Measurements from ENCODE around the gene SF3B6.

Gene SF3B6

GRCh38 chr2:24088821-24089359, 12.8 kb upstream of the SF3B6 start:
- DNase-seq = no peak

GRCh38 chr2:24087032-24087431, 10.9 kb upstream of the SF3B6 start:
- DNase-seq = no peak

GRCh38 chr2:24086241-24086640, 10.1 kb upstream of the SF3B6 start:
- DNase-seq = no peak

GRCh38 chr2:24085200-24085489, 9.0 kb upstream of the SF3B6 start:
- DNase-seq = no peak

- DNase-seq = peak; percentile 95
Observed at GRCh38 chr2:24084386-24085199, 8.5 kb upstream of the SF3B6 start, which contains the start of gene TP53I3. Gene TP53I3 (minus strand): TSS chr2:24084834. CDS start chr2:24084326, 508 bp downstream.

- DNase-seq = peak; percentile 87
Observed at GRCh38 chr2:24083567-24084385, 7.7 kb upstream of the SF3B6 start.

- no peak for DNase-seq
Observed at GRCh38 chr2:24082787-24083566, 6.9 kb upstream of the SF3B6 start.

- peak; percentile 54 for DNase-seq
Observed at GRCh38 chr2:24080701-24081100, 4.6 kb upstream of the SF3B6 start.

- no peak for DNase-seq
Observed at GRCh38 chr2:24077879-24078278, 1.8 kb upstream of the SF3B6 start.

- DNase-seq = no peak
Observed at GRCh38 chr2:24077535-24077877, 1.4 kb upstream of the SF3B6 start.

- DNase-seq = no peak
Observed at GRCh38 chr2:24076849-24077534, 866 bp upstream of the SF3B6 start.

- DNase-seq = no peak
Observed at GRCh38 chr2:24075259-24075658, 867 bp downstream of the SF3B6 start.

- DNase-seq = no peak
Observed at GRCh38 chr2:24073816-24074215, 2.3 kb downstream of the SF3B6 start.

GRCh38 chr2:24072259-24072658, 3.9 kb downstream of the SF3B6 start:
- DNase-seq = no peak

GRCh38 chr2:24065341-24065740, 10.8 kb downstream of the SF3B6 start:
- DNase-seq = no peak

- DNase-seq = no peak
Observed at GRCh38 chr2:24058564-24059271, 17.4 kb downstream of the SF3B6 start.

GRCh38 chr2:24055750-24056149, 20.4 kb downstream of the SF3B6 start:
- no peak for DNase-seq

- no peak for DNase-seq
Observed at GRCh38 chr2:24054366-24055010, 21.6 kb downstream of the SF3B6 start.

GRCh38 chr2:24052951-24053350, 23.2 kb downstream of the SF3B6 start:
- no peak for DNase-seq

- DNase-seq = no peak
Observed at GRCh38 chr2:24051833-24052232, 24.3 kb downstream of the SF3B6 start.
